Adrenal gland (tissue), 5 donors: ENCODE data around the gene WFDC1.

Source experiments
- POLR2A ChIP-seq, 2 donors: fragments of 450-650 bp; IDR thresholded peaks; one replicate each; pipeline ENCODE4 v1.6.1; 2017; ENCODE audit warnings: antibody characterized with exemption in 2 of 2, mild to moderate bottlenecking in 2 of 2, moderate library complexity in 1 of 2
- TF ChIP-seq, protein P1 (sequence below), 6 experiments: fragments of 450-650 bp in 4 of 6; fragments of 200-600 bp in 2 of 6; sonication (generic) in 1 of 6; IDR thresholded peaks; 1 replicate in 5 of 6; 2 replicates in 1 of 6; pipeline versions ENCODE4 v1.5.1 to v1.8.0; 2016 to 2021; ENCODE audit warnings: antibody characterized with exemption in 6 of 6, mild to moderate bottlenecking in 2 of 6, moderate library complexity in 1 of 6
- donor health status: DM: no; HTN: no; CAD: no.

DNA sequence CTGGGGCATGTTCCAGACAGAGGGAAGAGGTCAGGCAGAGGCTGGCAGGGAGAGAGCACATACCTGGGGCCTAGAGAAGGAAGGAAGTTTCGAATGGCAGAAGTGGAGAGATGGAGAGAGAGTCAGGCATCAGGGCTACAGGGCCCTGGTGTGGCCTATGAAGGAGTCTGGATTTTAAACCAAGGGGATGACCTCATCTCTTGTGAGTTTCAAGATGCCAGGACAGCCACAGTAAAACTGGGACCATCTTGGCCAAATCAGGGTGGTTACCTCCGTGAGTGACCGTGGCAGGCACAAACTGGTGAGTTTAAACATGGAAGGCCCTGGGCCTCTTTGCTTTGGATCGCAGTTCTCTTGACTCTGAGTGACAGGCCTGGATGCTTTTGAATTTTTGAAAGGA lies 66.1 kb downstream of the WFDC1 start:
- TF ChIP-seq, protein P1, sequence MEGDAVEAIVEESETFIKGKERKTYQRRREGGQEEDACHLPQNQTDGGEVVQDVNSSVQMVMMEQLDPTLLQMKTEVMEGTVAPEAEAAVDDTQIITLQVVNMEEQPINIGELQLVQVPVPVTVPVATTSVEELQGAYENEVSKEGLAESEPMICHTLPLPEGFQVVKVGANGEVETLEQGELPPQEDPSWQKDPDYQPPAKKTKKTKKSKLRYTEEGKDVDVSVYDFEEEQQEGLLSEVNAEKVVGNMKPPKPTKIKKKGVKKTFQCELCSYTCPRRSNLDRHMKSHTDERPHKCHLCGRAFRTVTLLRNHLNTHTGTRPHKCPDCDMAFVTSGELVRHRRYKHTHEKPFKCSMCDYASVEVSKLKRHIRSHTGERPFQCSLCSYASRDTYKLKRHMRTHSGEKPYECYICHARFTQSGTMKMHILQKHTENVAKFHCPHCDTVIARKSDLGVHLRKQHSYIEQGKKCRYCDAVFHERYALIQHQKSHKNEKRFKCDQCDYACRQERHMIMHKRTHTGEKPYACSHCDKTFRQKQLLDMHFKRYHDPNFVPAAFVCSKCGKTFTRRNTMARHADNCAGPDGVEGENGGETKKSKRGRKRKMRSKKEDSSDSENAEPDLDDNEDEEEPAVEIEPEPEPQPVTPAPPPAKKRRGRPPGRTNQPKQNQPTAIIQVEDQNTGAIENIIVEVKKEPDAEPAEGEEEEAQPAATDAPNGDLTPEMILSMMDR (IDR thresholded peaks at IDR 0.05), result no peak
- TF ChIP-seq POLR2A (IDR thresholded peaks at IDR 0.05), result no peak
